Left renal cortex interstitium (tissue), 4 donors: Measurements from ENCODE around the gene ATF6. TPM values are rescaled to one million over a fixed set of nuclear protein-coding genes. Genes with fewer than 3 reads are reported as not detected.

ENCODE experiments used
- DNase-seq, 4 donors: peaks; one replicate each; pipeline ENCODE4 v3.0.0-alpha.2; 2013; ENCODE audit warnings: low read depth in 4 of 4, low spot score in 2 of 4, missing footprints in 1 of 4
- polyA plus RNA-seq, 4 donors: library from polyadenylated mRNA; unstranded; fragments of 120-200 nt; gene quantifications; one replicate each; pipeline ENCODE4 v1.2.1, GENCODE V29; 2013; ENCODE audit not compliant: insufficient read length in 4 of 4

ATF6 gene
- polyA plus RNA-seq, 4 donors, result 28.9 to 34.8 (median 31.5) TPM

- DNase-seq, result no peak
These were observed 163.9 kb downstream of the ATF6 start for GRCh38 chr1:161930064-161930463.

- DNase-seq, result no peak
These were observed 166.5 kb downstream of the ATF6 start for GRCh38 chr1:161932668-161933067.

GRCh38 chr1:161933592-161934588 lies 167.8 kb downstream of the ATF6 start:
- no peak for DNase-seq

GRCh38 chr1:161935264-161935663 lies 169.1 kb downstream of the ATF6 start:
- no peak for DNase-seq

- DNase-seq, result no peak
These were observed 170.7 kb downstream of the ATF6 start for GRCh38 chr1:161936786-161937185.

GRCh38 chr1:161940866-161941591 lies 174.9 kb downstream of the ATF6 start:
- no peak for DNase-seq

- DNase-seq, result no peak
These were observed 175.8 kb downstream of the ATF6 start for GRCh38 chr1:161941726-161942436.

GRCh38 chr1:161943737-161944136 lies 177.6 kb downstream of the ATF6 start:
- DNase-seq, result no peak

- no peak for DNase-seq
These were observed 178.3 kb downstream of the ATF6 start for GRCh38 chr1:161944381-161944780.

GRCh38 chr1:161945306-161946060 lies 179.4 kb downstream of the ATF6 start:
- no peak for DNase-seq

GRCh38 chr1:161946071-161946987 lies 180.2 kb downstream of the ATF6 start:
- DNase-seq, result no peak

GRCh38 chr1:161948435-161948834 lies 182.3 kb downstream of the ATF6 start:
- DNase-seq, result no peak

GRCh38 chr1:161949548-161949947 lies 183.4 kb downstream of the ATF6 start:
- DNase-seq, result no peak

- DNase-seq, result no peak
These were observed 184.3 kb downstream of the ATF6 start for GRCh38 chr1:161950377-161950776.

- DNase-seq, result no peak
These were observed 185.5 kb downstream of the ATF6 start for GRCh38 chr1:161951646-161952045.

- no peak for DNase-seq
These were observed 186.6 kb downstream of the ATF6 start for GRCh38 chr1:161952607-161953172.

- no peak for DNase-seq
These were observed 187.3 kb downstream of the ATF6 start for GRCh38 chr1:161953256-161953920.

GRCh38 chr1:161954050-161954449 lies 187.9 kb downstream of the ATF6 start:
- DNase-seq, result no peak
